GM18907 (cell line): ENCODE results near the gene MED16.
A peak's percentile ranks its signal among the peaks of the same experiment; 100 is the strongest.

Experiments used
- ATAC-seq: cut with Tn5 transposase; IDR thresholded peaks from one replicate; pipeline ENCODE4 v1.9.1; 2021; ENCODE audit warnings: mild to moderate bottlenecking, moderate library complexity; ENCODE audit not compliant: unreplicated experiment

Gene MED16, protein sequence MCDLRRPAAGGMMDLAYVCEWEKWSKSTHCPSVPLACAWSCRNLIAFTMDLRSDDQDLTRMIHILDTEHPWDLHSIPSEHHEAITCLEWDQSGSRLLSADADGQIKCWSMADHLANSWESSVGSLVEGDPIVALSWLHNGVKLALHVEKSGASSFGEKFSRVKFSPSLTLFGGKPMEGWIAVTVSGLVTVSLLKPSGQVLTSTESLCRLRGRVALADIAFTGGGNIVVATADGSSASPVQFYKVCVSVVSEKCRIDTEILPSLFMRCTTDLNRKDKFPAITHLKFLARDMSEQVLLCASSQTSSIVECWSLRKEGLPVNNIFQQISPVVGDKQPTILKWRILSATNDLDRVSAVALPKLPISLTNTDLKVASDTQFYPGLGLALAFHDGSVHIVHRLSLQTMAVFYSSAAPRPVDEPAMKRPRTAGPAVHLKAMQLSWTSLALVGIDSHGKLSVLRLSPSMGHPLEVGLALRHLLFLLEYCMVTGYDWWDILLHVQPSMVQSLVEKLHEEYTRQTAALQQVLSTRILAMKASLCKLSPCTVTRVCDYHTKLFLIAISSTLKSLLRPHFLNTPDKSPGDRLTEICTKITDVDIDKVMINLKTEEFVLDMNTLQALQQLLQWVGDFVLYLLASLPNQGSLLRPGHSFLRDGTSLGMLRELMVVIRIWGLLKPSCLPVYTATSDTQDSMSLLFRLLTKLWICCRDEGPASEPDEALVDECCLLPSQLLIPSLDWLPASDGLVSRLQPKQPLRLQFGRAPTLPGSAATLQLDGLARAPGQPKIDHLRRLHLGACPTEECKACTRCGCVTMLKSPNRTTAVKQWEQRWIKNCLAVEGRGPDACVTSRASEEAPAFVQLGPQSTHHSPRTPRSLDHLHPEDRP

DNA sequence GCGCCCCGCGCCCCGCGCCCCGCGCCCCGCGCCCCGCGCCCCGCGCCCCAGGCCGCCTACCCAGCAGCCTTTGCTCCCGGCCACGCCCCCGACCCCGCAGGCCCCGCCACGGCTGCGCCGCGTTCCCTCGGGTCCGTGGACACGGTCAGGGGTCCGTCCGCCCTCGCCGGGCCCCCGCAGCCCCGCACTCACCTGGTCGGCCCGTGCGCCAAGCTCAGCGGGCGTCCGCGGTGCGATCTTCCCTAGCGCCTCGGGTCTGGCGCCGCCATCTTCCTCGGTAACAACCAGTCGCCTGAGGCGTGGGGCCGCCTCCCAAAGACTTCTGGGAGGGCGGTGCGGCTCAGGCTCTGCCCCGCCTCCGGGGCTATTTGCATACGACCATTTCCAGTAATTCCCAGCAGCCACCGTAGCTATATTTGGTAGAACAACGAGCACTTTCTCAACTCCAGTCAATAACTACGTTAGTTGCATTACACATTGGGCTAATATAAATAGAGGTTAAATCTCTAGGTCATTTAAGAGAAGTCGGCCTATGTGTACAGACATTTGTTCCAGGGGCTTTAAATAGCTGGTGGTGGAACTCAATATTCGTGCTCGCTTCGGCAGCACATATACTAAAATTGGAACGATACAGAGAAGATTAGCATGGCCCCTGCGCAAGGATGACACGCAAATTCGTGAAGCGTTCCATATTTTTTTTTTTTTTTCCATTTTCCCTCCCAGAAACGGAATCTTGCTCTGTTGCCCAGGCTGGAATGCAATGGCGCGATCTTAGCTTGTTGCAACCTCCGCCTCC lies at the start of gene MED16, which contains the start of gene RNU6-9:
MED16 (minus strand) TSS at position 294 of the 796 bp plus-strand sequence. CDS start 2,056 bp downstream, outside the sequence.
RNU6-9 (plus strand) TSS at position 591 of the 796 bp plus-strand sequence.
- ATAC-seq, result peak; percentile 84

DNA sequence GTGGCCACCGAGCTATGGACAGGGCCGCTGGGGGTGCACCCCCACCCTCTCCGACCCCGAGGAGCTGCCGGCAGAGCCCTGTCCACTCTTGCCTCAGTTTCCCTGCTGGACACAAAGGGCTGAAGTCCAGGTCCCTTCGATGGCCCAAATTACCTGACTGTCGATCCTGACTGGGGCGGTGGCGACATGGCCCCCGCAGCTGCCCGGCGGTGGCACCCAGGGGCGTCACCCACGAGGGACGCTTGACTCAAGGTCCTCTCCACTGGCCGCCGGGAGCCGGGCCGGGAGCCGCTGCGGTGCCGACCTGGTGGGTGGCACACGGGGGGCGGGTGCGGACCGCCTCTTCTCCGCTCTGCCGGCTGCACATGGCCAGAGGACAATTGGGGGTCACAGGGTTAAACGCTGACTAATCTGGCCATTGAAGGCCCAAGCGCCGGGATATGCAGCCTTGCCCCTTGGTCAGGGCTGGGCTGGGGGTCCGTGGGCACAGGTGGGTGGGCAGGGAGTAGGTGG lies 49.2 kb upstream of the MED16 start:
- no peak for ATAC-seq

DNA sequence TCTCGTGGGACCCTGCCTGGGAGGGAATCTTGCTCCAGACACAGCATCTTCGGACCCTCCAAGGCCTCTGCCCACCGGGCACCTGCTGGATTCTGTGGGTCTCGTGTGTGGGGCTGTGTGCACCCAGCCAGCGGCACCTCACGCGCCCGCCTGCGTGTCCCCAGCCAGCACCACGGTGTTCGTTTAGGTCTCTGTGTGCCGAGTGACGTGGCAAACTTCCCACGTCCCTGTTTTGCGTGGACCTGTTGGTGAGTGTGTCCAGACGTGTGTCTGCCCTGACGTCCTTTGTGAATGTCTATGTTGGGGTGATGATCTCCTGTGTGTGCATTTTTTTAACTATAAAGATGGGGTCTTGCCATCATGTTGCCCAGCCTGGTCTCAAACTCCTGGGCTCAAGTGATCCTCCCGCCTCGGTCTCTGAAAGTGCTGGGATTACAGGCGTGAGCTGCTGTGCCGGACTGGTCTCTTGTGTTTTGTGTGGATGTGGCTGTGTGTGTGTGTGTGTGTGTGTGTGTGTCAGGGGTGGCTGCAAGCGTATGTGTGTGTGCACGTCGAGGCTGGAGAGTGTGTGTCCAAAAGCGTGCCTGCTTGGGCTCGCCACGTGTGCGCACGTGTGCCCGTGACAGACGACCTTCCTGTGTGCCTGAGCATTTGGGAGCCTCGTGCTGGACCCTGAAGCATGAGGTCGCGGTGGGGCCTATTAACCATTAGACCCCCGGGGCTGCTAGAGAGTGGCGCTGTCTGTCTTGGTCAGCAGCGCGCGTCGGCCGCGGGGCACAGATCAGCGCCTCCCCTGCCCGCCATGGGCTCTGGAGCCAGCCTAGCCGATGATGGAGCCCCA lies 48.5 kb upstream of the MED16 start:
- no peak for ATAC-seq

DNA sequence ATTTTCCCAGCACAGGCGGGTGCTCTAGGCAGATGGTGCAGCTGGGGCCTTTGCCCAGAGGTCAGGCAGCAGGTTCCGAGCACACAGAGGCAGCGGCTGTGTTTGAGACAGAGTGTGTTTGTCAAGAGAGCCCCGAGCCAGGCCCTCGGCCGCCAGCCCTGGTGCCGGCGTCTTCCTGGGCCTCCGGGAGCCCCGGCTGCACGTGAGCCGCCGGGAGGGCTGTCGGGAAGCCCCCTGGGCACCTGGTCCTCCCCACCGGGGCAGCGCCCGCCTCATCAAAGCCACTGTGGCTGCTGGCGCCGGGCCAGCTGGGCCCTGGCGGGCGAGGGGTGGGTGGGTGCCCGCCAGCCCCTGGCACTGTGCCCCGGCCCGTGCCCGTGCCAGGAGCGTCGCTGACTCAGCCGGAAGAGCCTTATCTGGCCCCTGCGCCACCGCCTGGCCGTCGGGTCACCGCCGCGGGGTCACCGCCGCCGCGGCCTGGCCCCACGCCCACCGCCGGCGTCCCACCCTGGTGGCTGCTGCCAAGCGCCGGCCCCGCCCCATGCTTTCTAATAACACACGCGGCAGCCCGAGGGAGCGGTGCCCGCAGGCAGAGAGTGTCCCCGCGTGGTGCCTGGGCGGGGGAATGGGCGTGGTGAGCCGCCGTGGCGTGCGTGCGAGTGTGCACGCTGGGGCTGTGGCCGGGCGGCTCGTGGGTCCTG lies 47.8 kb upstream of the MED16 start:
- peak; percentile 37 for ATAC-seq

DNA sequence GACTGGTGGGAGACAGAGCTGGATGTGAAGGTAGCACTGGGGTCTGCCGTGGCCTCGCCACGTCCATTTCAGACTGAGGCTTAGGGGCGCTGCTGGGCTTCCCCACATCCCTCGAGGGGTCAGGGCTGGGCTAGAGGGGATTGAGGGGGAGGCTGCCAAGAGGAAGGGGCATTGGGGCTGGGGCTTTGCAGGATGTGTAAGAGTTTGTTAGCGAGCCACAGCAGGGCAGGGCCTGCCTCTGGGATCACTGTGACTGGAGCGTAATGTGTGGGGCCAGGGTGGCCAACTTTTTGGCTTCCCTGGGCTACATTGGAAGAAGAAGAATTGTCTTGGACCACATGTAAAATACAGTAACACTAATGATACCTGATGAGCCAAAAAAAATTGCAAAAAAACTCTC lies 46.9 kb upstream of the MED16 start:
- ATAC-seq, result no peak

DNA sequence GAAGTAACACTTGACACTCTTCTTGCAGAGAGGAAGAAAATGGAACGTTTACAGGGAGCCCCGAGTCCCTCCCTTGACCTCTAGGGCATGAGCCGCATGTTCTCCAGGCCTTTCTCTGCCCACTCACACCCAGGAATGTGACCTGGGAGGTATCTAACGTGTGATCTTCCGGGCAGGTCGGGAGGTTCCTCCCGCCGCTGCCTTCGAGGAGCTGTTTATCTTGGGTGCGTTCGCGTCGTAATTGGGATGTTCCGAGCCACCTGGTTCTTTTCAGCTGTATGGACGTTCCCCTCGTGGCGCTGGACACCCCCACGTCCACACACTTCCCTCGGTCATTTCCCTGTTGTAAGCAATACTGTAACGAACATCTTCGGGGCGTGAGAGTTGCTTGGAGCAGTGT lies 46.5 kb upstream of the MED16 start:
- ATAC-seq, result no peak

DNA sequence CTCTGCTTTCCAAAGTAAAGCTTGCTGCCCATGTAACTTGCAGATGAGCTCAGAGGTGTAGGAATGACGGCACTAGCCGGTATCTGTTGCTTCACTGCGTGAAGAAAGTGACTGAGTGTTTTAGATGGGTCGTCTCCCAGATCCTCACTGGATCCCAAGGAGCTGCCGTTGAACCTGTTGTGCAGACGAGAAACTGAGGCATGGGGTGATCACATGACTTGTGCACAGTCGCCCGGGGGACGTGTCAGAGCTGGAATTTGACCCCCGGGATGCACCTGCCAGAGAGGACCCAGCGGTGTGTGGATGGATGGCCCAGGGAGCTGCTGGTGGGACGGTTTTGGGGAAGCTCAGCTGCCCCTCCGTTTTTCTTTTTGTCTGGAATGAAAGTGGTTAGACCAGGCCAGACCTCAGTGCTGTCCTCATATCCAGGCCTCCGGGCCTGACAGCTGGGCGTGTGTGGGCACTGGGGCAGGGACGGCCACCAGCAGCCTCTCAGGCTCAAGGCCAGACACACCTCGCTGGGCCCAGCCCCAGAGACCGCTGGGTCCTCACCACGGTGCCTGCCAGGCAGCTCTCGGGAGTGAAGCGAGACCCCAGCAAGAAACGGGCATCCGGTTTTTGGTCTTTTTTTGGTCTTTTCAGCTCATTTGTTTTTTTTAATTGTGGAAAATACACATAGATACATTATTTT lies 45.4 kb upstream of the MED16 start:
- no peak for ATAC-seq

DNA sequence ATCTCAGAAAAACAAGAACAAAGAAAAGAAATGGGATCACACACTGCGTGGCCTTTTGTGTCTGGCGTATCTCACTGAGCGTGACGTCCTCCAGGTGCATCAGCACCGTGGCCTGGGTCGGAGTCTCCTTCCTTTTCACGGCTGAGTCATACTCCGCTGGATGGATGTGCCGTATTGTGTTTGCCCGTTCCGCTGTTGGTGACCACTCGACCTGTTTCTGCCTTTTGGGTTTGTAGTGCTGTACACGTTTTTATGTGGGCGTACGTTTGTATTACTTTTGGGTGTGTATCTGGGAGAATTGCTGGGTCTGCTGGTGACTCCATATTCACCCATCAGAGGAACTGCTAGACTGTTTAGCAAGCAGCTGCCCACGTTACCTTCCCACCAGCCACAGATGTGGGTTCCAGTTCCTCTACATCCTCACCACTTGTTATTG lies 44.3 kb upstream of the MED16 start:
- ATAC-seq, result no peak

DNA sequence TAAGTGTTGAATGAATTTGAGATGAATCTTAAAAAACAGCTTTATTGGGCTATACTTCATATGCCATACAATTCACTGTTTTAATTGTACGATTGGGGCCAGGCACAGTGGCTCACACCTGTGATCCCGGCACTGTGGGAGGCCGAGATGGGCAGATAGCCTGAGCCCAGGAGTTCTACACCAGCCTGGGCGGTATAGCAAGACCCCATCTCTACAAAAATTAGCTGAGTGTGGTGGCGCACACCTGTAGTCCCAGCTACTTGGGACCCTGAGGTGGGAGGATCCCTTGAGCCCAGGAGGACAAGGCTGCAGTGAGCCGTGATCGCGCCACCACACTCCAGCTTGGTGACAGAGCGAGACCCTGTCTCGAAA lies 43.2 kb upstream of the MED16 start:
- no peak for ATAC-seq

DNA sequence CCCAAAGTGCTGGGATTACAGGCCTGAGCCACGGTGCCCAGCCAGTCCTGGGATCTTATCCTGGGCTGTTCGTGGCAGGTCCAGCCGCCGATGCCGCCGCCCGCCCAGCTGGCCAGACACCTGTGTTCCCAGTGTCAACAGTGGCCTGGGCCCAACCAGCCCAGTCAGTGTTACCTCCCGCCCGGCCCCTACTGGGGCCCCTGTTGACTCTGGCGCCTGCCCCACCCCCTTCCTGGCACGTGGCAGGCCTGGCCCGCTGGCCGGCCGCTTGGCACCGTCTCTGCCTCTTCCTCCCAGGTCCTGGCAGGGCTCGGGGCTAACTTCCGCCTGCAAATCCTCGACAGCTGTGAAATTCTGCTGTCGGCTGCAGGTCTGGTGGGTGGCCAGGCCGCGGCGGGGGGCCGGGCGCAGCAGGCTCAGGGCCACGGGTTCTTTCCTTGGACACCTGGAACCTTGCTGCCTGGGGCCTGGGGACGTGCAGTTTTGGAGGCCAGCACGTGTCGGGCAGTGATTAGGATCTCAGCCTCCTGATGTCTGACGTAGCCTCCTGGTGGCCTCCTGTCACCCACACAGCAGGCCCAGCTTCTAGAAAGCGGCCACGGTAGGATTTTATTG lies 42.0 kb upstream of the MED16 start:
- ATAC-seq, result no peak

DNA sequence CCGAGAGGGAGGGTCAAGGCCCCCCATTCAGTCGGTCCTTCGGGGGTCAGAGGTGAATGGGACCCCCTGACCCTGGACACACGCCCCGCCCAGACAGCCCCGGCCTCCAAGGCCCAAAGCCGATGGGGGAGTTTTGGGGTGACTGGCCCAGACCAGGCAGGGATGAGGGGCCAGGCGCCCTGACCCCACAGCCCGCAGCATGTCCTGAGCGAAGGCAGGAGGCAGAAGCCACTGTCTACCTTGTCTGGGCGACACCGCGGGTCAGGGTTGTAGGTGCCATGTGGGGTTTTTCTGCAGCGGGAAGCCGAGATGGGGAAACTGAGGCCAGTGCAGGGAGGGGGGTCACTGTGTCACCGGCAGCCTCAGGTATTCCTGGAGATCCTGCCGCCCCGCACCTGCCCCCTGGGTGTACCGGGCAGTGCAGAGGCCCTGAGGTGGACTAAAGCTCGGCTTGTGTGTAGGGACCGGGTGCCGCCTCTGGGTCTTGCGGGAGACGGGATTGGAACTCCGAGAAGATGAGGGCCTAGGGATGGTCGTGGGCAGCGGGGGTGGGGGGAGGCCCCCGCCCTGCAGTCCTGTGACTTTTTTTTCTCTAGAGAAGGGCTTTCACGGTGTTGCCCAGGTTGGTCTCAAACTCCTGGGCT lies 41.3 kb upstream of the MED16 start:
- no peak for ATAC-seq

DNA sequence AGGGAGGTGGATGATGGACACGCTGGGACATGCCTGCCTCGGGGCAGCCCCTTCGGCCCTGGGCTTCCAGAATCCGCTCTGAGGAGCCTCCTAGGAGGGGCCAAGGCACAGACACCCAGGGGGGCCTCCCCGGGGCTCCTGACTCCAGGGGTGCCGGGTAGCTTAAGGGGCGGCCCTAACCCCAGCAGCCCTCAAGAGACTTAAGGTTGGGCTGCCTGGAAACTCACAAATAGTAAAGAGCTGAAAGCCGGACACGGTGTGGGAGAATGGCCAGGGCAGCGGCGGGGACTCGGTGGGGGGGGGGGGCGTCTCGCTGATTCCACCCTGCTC lies 40.5 kb upstream of the MED16 start:
- ATAC-seq, result no peak

DNA sequence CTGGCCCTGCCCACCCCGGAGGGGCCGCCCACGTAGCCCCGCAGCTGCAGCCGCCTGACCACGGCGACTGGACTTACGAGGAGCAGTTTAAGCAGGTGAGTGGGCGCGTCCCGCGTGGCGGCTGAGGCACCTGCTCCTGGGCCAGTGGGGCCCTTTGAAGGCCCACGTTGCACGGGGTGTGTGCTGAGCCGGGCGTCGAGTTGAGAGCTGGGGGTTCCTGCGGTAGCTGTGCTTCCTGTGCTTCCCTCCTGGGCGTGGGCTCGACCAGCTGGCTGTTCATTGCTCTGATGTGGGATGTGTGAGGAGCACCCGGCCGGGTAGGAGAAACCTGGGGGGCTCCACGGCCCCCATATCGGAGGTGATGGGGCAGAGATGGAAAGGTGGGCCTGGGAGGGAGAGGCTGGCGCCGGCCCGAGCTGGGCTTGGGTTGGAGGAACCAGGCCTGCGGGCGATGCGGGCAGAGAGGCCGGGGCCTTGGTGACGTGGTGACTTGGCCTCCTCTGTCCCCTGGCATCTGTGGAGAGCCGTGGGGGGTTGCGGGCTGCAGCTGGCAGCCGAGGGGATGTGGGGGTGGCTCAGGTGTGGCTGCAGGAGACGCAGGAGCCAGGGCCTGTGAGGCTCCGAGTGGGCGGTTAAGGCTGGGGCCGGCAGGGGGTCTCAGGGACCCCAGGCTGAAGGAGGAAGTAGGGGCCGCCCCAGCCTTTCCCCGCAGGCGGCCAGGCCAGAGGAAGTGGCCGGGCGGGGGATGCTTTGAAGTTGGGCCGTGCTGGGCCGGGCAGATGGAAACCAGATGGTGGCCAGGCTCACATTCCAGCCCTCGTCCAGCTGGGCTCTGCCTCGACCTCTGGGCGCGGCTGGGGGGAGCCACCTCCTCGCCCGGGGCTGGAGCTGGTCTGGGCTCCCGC lies 39.9 kb upstream of the MED16 start:
- no peak for ATAC-seq

DNA sequence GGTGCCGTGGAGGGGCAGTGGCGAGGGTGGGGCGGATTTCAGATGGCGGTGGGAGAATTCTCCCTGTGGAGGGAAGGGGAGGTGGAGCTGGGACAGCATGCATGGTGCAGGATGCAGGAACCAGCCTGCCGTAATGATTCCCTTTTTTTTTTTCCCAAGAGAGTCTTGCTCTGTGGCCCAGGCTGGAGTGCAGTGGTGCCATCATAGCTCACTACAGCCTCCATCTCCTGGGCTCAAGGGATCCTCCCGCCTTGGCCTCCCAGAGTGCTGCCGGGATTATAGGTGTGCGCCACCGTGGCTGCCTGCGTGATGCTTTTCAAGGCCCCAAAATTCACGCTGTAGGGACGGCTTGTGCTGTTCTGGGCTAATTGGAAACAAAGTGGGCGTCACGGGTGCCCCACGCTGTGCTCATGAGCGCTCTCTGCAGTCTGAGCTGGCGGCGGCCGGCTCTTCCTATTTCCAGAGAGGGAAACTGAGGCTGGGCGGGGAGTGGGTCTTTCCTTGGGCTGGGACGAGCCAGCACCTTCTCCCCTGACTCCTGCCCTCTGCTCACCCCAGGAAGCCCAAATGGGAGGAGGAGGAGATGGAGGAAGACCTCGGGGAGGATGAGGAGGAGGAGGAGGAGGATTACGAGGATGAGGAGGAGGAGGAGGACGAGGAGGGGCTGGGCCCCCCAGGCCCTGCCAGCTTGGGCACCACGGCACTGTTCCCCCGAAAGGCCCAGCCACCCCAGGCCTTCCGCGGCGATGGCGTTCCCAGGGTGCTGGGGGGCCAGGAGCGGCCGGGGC lies 39.1 kb upstream of the MED16 start:
- no peak for ATAC-seq

DNA sequence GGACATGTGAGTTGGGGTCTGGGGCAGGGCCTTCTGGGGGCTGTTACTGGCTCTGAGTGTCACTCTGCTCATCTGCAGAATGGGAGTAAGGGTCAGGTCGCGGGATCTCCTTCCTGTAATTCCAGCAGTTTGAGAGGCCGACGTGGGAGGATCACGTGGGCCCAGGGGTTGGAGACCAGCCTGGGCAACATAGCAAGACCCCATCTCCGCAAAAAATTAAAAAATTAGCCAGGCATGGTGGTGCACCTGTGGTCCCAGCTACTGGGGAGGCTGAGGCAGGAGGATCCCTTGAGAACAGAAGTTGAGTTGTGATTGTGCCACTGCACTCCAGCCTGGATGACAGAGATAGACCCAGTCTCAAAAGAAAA lies 36.9 kb upstream of the MED16 start:
- no peak for ATAC-seq

DNA sequence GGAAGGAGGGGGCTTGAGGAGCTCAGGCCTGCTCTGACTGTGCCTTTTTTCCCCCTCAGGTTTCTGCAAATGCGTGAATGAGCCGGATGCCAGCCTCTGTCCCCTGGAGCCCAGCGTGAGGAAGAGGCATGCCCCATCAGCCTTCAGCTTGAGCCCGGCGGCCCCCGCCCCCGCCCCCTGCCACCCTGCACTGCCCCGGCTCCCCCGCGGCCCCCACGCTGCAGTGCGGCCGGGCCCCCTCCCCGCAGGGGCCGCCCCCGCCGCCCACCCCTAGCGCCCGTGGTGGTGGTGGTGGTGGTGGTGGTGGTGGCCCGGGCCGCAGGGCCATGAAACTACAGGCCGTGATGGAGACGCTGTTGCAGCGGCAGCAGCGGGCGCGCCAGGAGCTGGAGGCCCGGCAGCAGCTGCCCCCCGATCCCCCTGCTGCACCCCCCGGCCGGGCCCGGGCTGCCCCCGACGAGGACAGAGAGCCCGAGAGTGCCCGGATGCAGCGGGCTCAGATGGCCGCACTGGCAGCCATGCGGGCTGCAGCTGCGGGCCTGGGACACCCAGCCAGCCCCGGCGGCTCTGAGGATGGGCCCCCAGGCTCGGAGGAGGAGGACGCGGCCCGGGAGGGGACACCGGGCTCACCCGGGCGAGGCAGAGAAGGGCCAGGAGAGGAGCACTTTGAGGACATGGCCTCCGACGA lies 36.4 kb upstream of the MED16 start:
- ATAC-seq, result no peak
